PC-3 (cell line): ENCODE measurements around the gene CFD. TPM values are rescaled to one million over a fixed set of nuclear protein-coding genes. Genes with fewer than 3 reads are reported as not detected.

Experiments used
- ATAC-seq: fragments of 200-7000 bp; cut with Tn5 transposase; 2 replicates; pipeline ENCODE4 v1.9.1; 2020; ENCODE audit warnings: mild to moderate bottlenecking, moderate library complexity
- BruUV-seq: library from RNA; stranded (reverse); fragments of 400-500 nt; replicated peaks from 2 replicates; lab custom pipeline; 2021; lab: Mats Ljungman, UMichigan
- CTCF ChIA-PET: fragments of 300-600 bp; sonication (Branson Sonifier 250); formaldehyde crosslinking; loops from one replicate; lab custom pipeline; 2022; ENCODE audit warnings: antibody characterized with exemption; lab: Charles Lee
- POLR2A ChIA-PET: fragments of 300-600 bp; sonication (Branson Sonifier 250); formaldehyde crosslinking; loops from one replicate; lab custom pipeline; 2022; ENCODE audit warnings: antibody characterized with exemption; ENCODE audit not compliant: unreplicated experiment; lab: Charles Lee
- DNase-seq: peaks from one replicate; pipeline ENCODE4 v3.0.0-alpha.2; 2015
- H2AFZ ChIP-seq: fragments of 300-600 bp; sonication (generic); 2 replicates; pipeline ENCODE4 v1.6.0; 2016; ENCODE audit warnings: antibody characterized with exemption, low read length
- H3F3A ChIP-seq: fragments of 300-600 bp; sonication (generic); one replicate; pipeline ENCODE4 v1.6.0; 2017; ENCODE audit warnings: antibody characterized with exemption, low read length, control low read depth, mild to moderate bottlenecking; ENCODE audit not compliant: unreplicated experiment
- H3K27ac ChIP-seq: fragments of 300-600 bp; sonication (generic); 2 replicates; pipeline ENCODE4 v1.5.1; 2016; ENCODE audit warnings: mild to moderate bottlenecking, low read length
- H3K27me3 ChIP-seq: fragments of 300-600 bp; sonication (generic); 2 replicates; pipeline ENCODE4 v1.6.1; 2016; ENCODE audit warnings: low read length, mixed read lengths
- H3K36me3 ChIP-seq: fragments of 300-600 bp; sonication (generic); 2 replicates; pipeline ENCODE4 v1.6.1; 2016; ENCODE audit warnings: low read depth, mixed run types, low read length, mixed read lengths
- H3K4me1 ChIP-seq: fragments of 300-600 bp; sonication (generic); 2 replicates; pipeline ENCODE4 v1.5.1; 2016; ENCODE audit warnings: low read length; ENCODE audit not compliant: insufficient read depth
- H3K4me2 ChIP-seq: fragments of 300-600 bp; sonication (generic); 2 replicates; pipeline ENCODE4 v1.6.0; 2016; ENCODE audit warnings: low read length
- H3K4me3 ChIP-seq: fragments of 300-600 bp; sonication (generic); 2 replicates; pipeline ENCODE4 v1.5.1; 2016; ENCODE audit warnings: mild to moderate bottlenecking, low read length, mixed read lengths
- H3K79me2 ChIP-seq: fragments of 300-600 bp; sonication (generic); 2 replicates; pipeline ENCODE4 v1.6.1; 2017; ENCODE audit warnings: low read length, mixed read lengths
- H3K9ac ChIP-seq: fragments of 300-600 bp; sonication (generic); 2 replicates; pipeline ENCODE4 v1.6.0; 2016; ENCODE audit warnings: mild to moderate bottlenecking, low read length
- H3K9me2 ChIP-seq: fragments of 300-600 bp; sonication (generic); replicated peaks from 2 replicates; pipeline ENCODE4 v1.6.1; 2016; ENCODE audit warnings: mixed run types, low read length, mixed read lengths
- H3K9me3 ChIP-seq: fragments of 300-600 bp; sonication (generic); 2 replicates; pipeline ENCODE4 v1.6.1; 2016; ENCODE audit warnings: low read length, mixed read lengths
- H4K20me1 ChIP-seq: fragments of 300-600 bp; sonication (generic); 2 replicates; pipeline ENCODE4 v1.6.1; 2016; ENCODE audit warnings: low read length, mixed read lengths
- EZH2 ChIP-seq: fragments of 300-600 bp; sonication (generic); IDR thresholded peaks from one replicate; pipeline ENCODE4 v1.6.1; 2017; ENCODE audit warnings: antibody characterized with exemption, mild to moderate bottlenecking, low read length; ENCODE audit not compliant: unreplicated experiment
- EZH2phosphoT487 ChIP-seq: fragments of 300-600 bp; sonication (generic); IDR thresholded peaks from 2 replicates; pipeline ENCODE4 v1.6.1; 2018; ENCODE audit warnings: mild to moderate bottlenecking, antibody characterized with exemption, low read length, borderline replicate concordance
- intact Hi-C: fragments of 100-400 bp; cut with micrococcal nuclease; formaldehyde crosslinking; loops from 2 replicates; pipeline ENCODE4 v1.9.0; 2023
- microRNA-seq: library from miRNA; unstranded; fragments of <30 nt; microRNA quantifications from one replicate; pipeline ENCODE4 v1.1.0, GENCODE V29; 2020; ENCODE audit not compliant: unreplicated experiment
- total RNA-seq: library from RNA; depleted of rRNA; stranded (reverse); fragments of >200 nt; gene quantifications from 2 replicates; pipeline ENCODE4 v1.2.3, GENCODE V29; 2014; rRNA removed
- TF ChIP-seq, protein P1 (sequence below): fragments of 300-600 bp; sonication (generic); conservative IDR thresholded peaks from 2 replicates; pipeline ENCODE4 v1.5.1; 2017; ENCODE audit warnings: antibody characterized with exemption, low read depth, mild to moderate bottlenecking, low read length

The CFD gene
- total RNA-seq, 1 experiment from 2014 or later = 22.4 TPM

DNA sequence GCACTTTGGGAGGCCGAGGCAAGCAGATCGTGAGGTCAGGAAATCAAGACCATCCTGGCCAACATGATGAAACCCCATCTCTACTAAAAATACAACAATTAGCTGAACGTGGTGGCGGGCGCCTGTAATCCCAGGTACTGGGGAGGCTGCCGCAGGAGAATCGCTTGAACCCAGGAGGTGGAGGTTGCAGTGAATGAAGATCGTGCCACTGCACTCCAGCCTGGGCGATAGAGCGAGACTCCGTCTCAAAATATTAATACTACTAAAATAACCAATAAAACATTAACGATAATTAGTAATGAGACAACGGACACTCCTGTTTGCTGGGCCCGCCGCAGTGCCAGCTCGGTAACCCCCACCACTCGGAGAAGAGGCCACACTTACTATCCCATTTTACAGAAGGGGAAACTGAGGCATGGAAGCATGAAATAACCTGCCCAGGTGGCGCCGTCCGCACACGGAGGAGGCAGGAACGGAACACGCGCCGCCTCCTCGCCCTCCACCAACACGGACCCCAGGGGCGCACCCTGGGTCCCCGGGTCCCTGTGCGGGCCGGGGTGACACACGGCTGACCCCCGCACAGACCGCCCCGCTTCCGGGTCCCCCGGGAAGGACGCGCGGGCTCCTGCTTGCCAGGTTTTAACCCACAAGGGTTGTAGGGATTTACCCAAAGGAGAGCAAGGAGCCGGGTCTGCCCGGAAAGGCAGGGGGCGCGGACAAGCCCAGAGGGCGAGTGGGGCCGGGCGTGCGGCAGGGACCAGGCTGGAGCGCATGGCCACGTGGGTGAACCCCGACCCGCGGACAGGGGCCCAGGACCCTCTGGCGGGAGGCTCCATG lies 52.0 kb downstream of the CFD start:
- Histone ChIP-seq H3K27me3 (no peaks in the 10 kb centered on the region), H3K36me3 (no peaks in the 10 kb centered on the region), H4K20me1 (no peaks in the 10 kb centered on the region), H3K4me1 (peaks cover 9% of the 10 kb centered on the region), H3K79me2 (peaks cover 46% of the 10 kb centered on the region), H3K9me3 (no peaks in the 10 kb centered on the region), H2AFZ (no peak overlapping the region), H3K27ac (no peak overlapping the region), H3F3A (no peaks in the 10 kb centered on the region), H3K4me3 (peak overlapping the region; percentile 53), H3K4me2 (peak overlapping the region; percentile 72), H3K9me2 (no peaks in the 10 kb centered on the region), H3K9ac (no peak overlapping the region)
- intact Hi-C loops = no loop called here
- ChIA-PET CTCF (no interaction called here), POLR2A (no interaction called here)
- TF ChIP-seq, protein P1, sequence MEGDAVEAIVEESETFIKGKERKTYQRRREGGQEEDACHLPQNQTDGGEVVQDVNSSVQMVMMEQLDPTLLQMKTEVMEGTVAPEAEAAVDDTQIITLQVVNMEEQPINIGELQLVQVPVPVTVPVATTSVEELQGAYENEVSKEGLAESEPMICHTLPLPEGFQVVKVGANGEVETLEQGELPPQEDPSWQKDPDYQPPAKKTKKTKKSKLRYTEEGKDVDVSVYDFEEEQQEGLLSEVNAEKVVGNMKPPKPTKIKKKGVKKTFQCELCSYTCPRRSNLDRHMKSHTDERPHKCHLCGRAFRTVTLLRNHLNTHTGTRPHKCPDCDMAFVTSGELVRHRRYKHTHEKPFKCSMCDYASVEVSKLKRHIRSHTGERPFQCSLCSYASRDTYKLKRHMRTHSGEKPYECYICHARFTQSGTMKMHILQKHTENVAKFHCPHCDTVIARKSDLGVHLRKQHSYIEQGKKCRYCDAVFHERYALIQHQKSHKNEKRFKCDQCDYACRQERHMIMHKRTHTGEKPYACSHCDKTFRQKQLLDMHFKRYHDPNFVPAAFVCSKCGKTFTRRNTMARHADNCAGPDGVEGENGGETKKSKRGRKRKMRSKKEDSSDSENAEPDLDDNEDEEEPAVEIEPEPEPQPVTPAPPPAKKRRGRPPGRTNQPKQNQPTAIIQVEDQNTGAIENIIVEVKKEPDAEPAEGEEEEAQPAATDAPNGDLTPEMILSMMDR = no peak
- no peak for TF ChIP-seq EZH2
- TF ChIP-seq EZH2phosphoT487 = no peak
- ATAC-seq = no peak
- BruUV-seq = no TSS peak
- no peak for DNase-seq

DNA sequence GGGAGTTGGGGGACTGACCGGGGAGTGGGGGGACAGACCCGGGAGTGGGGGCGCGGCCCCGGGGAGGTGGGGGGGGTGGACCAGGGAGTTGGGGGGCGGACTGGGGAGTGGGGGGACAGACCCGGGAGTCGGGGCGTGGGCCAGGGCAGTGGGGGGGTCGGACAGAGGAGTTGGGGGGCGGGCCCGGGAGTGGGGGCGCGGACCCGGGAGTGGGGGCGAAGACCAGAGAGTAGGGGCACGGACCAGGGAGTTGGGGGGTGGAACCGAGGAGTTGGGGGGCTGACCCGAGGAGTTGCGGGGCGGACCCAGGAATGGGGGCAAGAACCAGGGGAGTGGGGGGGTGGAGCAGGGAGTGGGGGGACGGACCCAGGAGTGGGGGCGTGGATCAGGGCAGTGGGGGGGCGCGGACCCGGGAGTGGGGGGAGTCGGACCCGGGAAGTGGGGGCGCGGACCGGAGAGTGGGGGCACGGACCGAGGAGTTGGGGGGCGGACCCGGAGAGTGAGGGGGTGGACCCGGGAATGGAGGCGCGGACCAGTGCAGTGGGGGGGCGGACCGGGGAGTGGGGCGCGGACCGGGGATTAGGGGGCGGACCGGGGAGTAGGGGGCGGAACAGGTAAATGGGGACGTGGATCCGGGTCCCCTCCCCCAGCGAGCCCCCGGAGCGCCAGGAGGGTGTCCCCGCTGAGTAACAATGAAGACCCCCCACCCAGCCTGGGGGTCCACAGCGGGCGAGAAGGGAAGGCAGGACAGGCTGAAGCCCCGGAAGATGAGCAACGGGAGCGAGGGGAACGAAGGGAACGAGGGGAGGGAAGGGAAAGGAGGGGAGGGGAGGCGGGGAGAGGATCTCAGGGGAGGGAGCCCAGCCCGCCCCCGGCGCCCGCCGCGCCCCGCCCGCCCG lies 53.0 kb downstream of the CFD start:
- no peaks in the 10 kb centered on the region for H3K36me3 ChIP-seq
- no TSS peak for BruUV-seq
- intact Hi-C loops = no loop called here
- ChIA-PET POLR2A (no interaction called here), CTCF (no interaction called here)
- H3K4me3 ChIP-seq = peak overlapping the region; percentile 79
- peak overlapping the region; percentile 23; the same call in 1 of the 2 replicates for H3K27ac ChIP-seq
- H2AFZ ChIP-seq = no peak overlapping the region
- H3K9ac ChIP-seq = peak overlapping the region; percentile 73
- peaks cover 36% of the 10 kb centered on the region for H3K79me2 ChIP-seq
- TF ChIP-seq, protein P1 = no peak
- no peak for TF ChIP-seq EZH2phosphoT487
- no peak for TF ChIP-seq EZH2
- H3K4me2 ChIP-seq = peak overlapping the region; percentile 77
- H3K4me1 ChIP-seq = peaks cover 9% of the 10 kb centered on the region
- no peaks in the 10 kb centered on the region for H3K27me3 ChIP-seq
- no peaks in the 10 kb centered on the region for H4K20me1 ChIP-seq
- no peaks in the 10 kb centered on the region for H3K9me2 ChIP-seq
- DNase-seq = no peak
- no peaks in the 10 kb centered on the region for H3F3A ChIP-seq
- H3K9me3 ChIP-seq = no peaks in the 10 kb centered on the region
- peak; percentile 2; the same call in 1 of the 2 replicates for ATAC-seq

Small RNAs within 50 kb of the gene (microRNA-seq; reads per million reads assigned to microRNA genes)
- 21.3 reads per million, percentile 45 among the genes with 10 or more reads in this experiment for gene MIR3187

Other genes starting within 250 kb of the CFD start
- 60.5 and 80.6 TPM in 2 replicates for gene POLRMT, start 226.1 kb upstream of the CFD start, total RNA-seq
- 0.81 and 1.3 TPM in 2 replicates for gene FGF22, start 219.8 kb upstream of the CFD start, total RNA-seq
- gene RNF126, start 196.4 kb upstream of the CFD start, total RNA-seq = 86.4 and 89.2 TPM in 2 replicates
- 49.9 and 53.3 TPM in 2 replicates for gene FSTL3, start 183.3 kb upstream of the CFD start, total RNA-seq
- not detected in 2 replicates for gene PRSS57, start 164.2 kb upstream of the CFD start, total RNA-seq
- 10.8 and 13.0 TPM in 2 replicates for gene PALM, start 150.7 kb upstream of the CFD start, total RNA-seq
- 115 and 130 TPM in 2 replicates for gene MISP, start 108.6 kb upstream of the CFD start, total RNA-seq
- 395 and 412 TPM in 2 replicates for gene PTBP1, start 62.2 kb upstream of the CFD start, total RNA-seq
- gene PLPPR3, start 37.7 kb upstream of the CFD start, total RNA-seq = not detected in 2 replicates
- gene AZU1, start 31.8 kb upstream of the CFD start, total RNA-seq = not detected in 2 replicates
- 0.29 and 0.40 TPM in 2 replicates for gene PRTN3, start 18.7 kb upstream of the CFD start, total RNA-seq
- not detected in 2 replicates for gene ELANE, start 7.4 kb upstream of the CFD start, total RNA-seq
- gene MED16, start 33.5 kb downstream of the CFD start, total RNA-seq = 25.9 and 41.6 TPM in 2 replicates
- not detected in 2 replicates for gene RNU6-9, start 33.8 kb downstream of the CFD start, total RNA-seq
- 34.0 and 44.9 TPM in 2 replicates for gene R3HDM4, start 53.6 kb downstream of the CFD start, total RNA-seq
- gene KISS1R, start 57.7 kb downstream of the CFD start, total RNA-seq = 1.2 and 3.9 TPM in 2 replicates
- 5.6 and 13.9 TPM in 2 replicates for gene ARID3A, start 66.4 kb downstream of the CFD start, total RNA-seq
- 56.7 and 99.6 TPM in 2 replicates for gene WDR18, start 124.7 kb downstream of the CFD start, total RNA-seq
- 0.63 and 0.69 TPM in 2 replicates for gene GRIN3B, start 140.8 kb downstream of the CFD start, total RNA-seq
- 136 and 162 TPM in 2 replicates for gene TMEM259, start 161.5 kb downstream of the CFD start, total RNA-seq
- not detected in 2 replicates for gene RNU6-2, start 161.9 kb downstream of the CFD start, total RNA-seq
- gene CNN2, start 166.9 kb downstream of the CFD start, total RNA-seq = 97.9 and 107 TPM in 2 replicates
- gene ABCA7, start 180.4 kb downstream of the CFD start, total RNA-seq = 27.3 and 31.3 TPM in 2 replicates
- 45.3 and 68.4 TPM in 2 replicates for gene ARHGAP45, start 207.5 kb downstream of the CFD start, total RNA-seq
- gene POLR2E, start 235.7 kb downstream of the CFD start, total RNA-seq = 335 and 375 TPM in 2 replicates
- 517 and 644 TPM in 2 replicates for gene GPX4, start 244.3 kb downstream of the CFD start, total RNA-seq